Osteocyte (in vitro differentiated cells): ENCODE results near the gene DPH3. TPM values are rescaled to one million over a fixed set of nuclear protein-coding genes. Genes with fewer than 3 reads are reported as not detected.

Experiments
- DNase-seq: peaks from one replicate; pipeline ENCODE4 v3.0.0; 2021; ENCODE audit warnings: mixed read lengths; ENCODE audit not compliant: unreplicated experiment; ENCODE audit errors: extremely low spot score
- H3K27ac Mint-ChIP-seq: one replicate; pipeline ENCODE4 v1.8.0; 2021; ENCODE audit warnings: mild to moderate bottlenecking, mixed read lengths; ENCODE audit not compliant: unreplicated experiment
- H3K27me3 Mint-ChIP-seq: one replicate; pipeline ENCODE4 v1.8.0; 2021; ENCODE audit warnings: mixed read lengths; ENCODE audit not compliant: unreplicated experiment
- H3K36me3 Mint-ChIP-seq: one replicate; pipeline ENCODE4 v1.8.0; 2021; ENCODE audit warnings: mixed read lengths; ENCODE audit not compliant: unreplicated experiment
- H3K4me1 Mint-ChIP-seq: one replicate; pipeline ENCODE4 v1.8.0; 2021; ENCODE audit warnings: mixed read lengths; ENCODE audit not compliant: unreplicated experiment
- H3K4me3 Mint-ChIP-seq: one replicate; pipeline ENCODE4 v1.8.0; 2021; ENCODE audit warnings: mild to moderate bottlenecking, moderate library complexity, mixed read lengths; ENCODE audit not compliant: unreplicated experiment
- H3K9me3 Mint-ChIP-seq: one replicate; pipeline ENCODE4 v1.8.0; 2021; ENCODE audit warnings: mixed read lengths; ENCODE audit not compliant: unreplicated experiment
- CTCF ChIP-seq: fragments of 200-600 bp; sonication (generic); IDR thresholded peaks from 2 replicates; pipeline ENCODE4 v1.5.0; 2021; ENCODE audit warnings: antibody characterized with exemption, mild to moderate bottlenecking, moderate library complexity
- total RNA-seq: library from RNA; stranded (reverse); gene quantifications from 2 replicates; pipeline ENCODE4 v1.2.1, GENCODE V29; 2021

The DPH3 gene
- total RNA-seq, 1 donor from 2014 or later = 21.4 TPM

GRCh38 chr3:16286161-16286560 lies 21.4 kb upstream of the DPH3 start:
- Mint-ChIP-seq H3K36me3 (peaks cover 13% of the 10 kb centered on the region), H3K4me1 (peaks cover 23% of the 10 kb centered on the region), H3K27me3 (no peaks in the 10 kb centered on the region), H3K27ac (no peak overlapping the region), H3K4me3 (no peak overlapping the region), H3K9me3 (no peaks in the 10 kb centered on the region)
- no peak for TF ChIP-seq CTCF
- no peak for DNase-seq

DNA sequence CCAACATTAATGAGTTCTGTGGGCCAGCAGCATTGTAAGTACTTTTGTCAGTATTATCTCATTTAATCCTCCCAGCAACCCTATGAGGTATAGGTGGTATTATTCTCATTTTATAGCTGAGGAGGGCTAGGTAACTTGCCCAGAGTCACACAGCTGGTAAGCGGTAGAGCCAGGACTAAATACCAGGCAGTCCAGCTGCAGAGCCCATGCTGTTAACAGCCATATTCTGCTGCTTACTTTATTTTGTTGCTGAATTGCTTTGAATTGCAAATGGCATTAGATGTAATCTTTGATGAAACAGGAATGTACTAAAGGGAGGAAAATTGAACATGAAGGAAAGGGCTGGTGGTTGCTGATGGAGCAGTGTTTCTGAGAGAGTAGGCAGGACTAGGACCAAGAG lies 19.9 kb upstream of the DPH3 start:
- Mint-ChIP-seq H3K36me3 (peaks cover 13% of the 10 kb centered on the region), H3K4me3 (no peak overlapping the region), H3K4me1 (peaks cover 9% of the 10 kb centered on the region), H3K27ac (no peak overlapping the region), H3K27me3 (no peaks in the 10 kb centered on the region), H3K9me3 (no peaks in the 10 kb centered on the region)
- DNase-seq = no peak
- TF ChIP-seq CTCF = no peak

- no peak for DNase-seq
- Mint-ChIP-seq H3K9me3 (no peaks in the 10 kb centered on the region), H3K4me1 (peaks cover 18% of the 10 kb centered on the region), H3K27me3 (no peaks in the 10 kb centered on the region), H3K36me3 (peaks cover 19% of the 10 kb centered on the region), H3K27ac (no peak overlapping the region), H3K4me3 (no peak overlapping the region)
- no peak for TF ChIP-seq CTCF
These were observed 15.9 kb upstream of the DPH3 start for GRCh38 chr3:16280671-16281070.

DNA sequence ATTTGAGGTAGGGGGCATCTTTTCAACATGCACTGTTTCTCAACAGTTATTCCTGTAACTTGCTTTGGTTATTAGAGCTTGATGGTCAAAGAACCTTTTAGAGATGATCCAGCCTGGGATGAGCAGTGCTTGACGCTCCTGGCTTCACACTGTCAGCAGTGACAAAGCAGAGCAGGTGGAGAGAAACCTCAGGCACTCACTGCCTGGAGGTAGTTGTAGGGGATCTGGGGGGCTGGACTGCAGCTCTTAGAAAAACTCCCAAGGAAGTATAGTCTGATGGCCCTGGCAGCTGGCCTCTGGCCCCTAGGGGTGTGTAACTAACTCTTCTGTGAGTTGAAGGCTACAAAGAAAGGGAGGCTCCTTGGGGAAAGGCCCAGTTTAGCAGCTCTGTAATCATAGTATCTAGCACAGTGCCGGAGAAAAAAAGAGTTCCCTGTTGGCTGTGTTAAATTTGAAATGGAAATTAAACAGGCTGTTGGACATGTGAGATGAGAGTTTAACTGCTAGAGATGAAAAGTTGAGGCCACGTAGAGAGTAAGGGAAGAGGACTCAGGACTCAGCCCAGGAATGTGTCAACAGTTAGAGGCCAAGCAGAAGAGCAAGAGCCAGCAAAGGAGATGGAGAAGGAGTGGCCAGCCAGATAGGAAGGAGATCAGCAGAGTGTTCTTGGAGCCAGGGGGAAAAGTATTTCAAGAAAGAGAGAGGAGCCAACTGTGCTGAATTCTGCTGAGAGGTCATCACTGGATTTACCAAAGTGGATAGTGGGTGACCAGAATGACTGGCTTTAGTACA lies 14.5 kb upstream of the DPH3 start:
- Mint-ChIP-seq H3K27me3 (no peaks in the 10 kb centered on the region), H3K27ac (no peak overlapping the region), H3K4me3 (no peak overlapping the region), H3K4me1 (peaks cover 18% of the 10 kb centered on the region), H3K36me3 (peaks cover 11% of the 10 kb centered on the region), H3K9me3 (no peaks in the 10 kb centered on the region)
- no peak for TF ChIP-seq CTCF
- DNase-seq = no peak

DNA sequence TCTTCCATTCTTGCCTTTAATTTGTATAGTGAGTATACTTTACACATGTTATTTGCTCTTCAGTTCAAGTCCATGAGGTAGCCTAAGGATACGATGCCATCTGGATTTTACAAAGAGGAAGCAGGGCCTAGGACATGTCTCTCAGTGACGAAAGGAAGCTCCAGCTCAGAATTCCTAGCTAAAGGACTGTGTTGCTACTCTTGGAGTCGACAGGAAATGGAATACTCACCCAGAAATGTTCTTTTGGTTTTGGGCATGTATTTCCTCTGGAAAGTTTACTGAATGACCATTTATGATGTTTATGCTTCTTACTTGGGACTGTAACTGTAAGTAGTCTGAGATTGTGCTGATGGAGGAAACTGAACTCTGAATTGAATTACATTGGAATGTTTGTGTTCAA lies 12.7 kb upstream of the DPH3 start:
- Mint-ChIP-seq H3K27me3 (no peaks in the 10 kb centered on the region), H3K4me3 (no peak overlapping the region), H3K9me3 (no peaks in the 10 kb centered on the region), H3K27ac (no peak overlapping the region), H3K36me3 (peaks cover 17% of the 10 kb centered on the region), H3K4me1 (peaks cover 18% of the 10 kb centered on the region)
- DNase-seq = no peak
- TF ChIP-seq CTCF = no peak
